HG02678 (cell line): Measurements from ENCODE around the gene CAPNS1.
"Not testable (repeated sequence)": the region's sequence is repeated elsewhere in the genome, so short reads cannot be mapped to it uniquely, and the experiment has no call there.

Source experiments
- ATAC-seq: cut with Tn5 transposase; IDR thresholded peaks from one replicate; pipeline ENCODE4 v1.9.1; 2021; ENCODE audit warnings: mild to moderate bottlenecking, moderate library complexity; ENCODE audit not compliant: unreplicated experiment

CAPNS1 gene

GRCh38 chr19:36149673-36150406 is 10.0 kb downstream of the CAPNS1 start:
- ATAC-seq, result no peak

- no peak for ATAC-seq
These were observed 10.7 kb downstream of the CAPNS1 start for GRCh38 chr19:36150586-36150985.

GRCh38 chr19:36151144-36152018 is 11.5 kb downstream of the CAPNS1 start:
- no peak for ATAC-seq

DNA sequence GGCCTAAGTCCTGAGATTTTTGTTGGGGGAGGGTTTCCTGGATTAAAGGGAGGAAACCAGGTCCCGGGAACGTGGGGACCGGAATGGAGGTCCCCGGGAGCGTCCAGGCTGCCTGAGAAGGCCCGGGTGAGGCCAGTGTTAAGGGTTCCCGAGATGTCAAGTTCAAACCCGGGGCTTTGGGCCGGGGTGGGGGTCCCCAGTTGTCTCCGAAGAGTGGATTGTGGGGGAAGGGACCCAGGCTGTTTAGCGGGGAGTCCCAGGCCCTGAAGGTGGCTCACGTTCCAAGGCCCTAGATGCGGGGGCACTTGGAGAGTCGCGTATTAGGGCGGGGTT is 12.1 kb downstream of the CAPNS1 start:
- ATAC-seq, result no peak

DNA sequence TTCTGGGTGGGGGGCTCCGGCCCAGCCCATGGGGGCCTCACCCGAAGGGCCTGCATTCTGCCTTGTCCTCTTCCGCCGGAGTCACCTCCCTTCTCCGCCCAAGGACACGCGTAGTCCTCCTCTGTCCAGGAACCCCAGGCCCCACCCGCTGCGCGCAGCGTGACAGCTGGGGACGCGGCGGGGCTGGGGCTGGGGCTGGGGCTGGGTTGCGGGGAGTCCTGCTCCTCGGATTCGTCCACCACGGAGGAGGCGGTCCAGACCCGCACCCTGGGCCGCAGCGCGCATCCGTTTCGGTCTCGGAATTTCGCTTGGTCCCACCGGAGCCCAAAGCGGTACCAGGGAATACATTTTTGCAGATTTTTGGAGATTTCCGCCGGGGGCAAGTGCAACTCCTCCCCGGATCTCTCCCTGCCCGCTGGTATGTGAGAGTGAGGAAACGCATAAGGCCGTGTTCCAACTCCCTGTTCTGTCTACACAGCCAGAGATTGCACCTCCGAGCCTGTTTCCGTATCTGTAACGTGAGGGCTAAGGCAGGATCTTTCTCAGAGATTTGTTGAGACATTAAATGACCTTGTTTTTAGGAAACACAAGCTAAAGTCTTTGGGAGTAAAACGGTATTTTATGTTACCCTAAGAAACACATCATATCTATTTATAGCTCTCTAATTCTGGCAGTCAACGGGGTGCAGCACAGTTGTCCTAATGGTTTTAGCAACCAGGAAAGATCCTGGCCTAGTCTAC is 12.7 kb downstream of the CAPNS1 start, which contains the start of gene COX7A1:
Gene COX7A1, minus strand, starts transcription at position 96 of the 740 bp plus-strand sequence. Its CDS starts 40 bp downstream, at position 56.
- no peak for ATAC-seq

DNA sequence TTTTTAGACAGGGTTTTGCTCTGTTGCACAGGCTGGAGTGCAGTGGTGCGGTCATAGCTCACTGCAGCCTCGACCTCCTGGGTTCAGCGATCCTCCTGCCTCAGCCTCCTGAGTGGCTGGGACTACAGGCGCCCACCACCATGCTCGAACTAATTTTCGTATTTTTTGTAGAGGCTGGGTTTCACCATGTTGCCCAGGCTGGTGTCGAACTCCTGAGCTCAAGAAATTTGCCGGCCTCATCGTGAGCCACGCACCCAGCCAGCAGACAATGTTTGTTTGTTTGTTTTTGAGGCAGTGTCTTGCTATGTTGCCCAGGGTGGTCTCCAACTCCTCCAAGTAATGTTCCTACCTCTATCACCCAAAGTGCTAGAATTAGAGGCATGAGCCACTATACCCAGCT is 13.3 kb downstream of the CAPNS1 start:
- ATAC-seq, result no peak

DNA sequence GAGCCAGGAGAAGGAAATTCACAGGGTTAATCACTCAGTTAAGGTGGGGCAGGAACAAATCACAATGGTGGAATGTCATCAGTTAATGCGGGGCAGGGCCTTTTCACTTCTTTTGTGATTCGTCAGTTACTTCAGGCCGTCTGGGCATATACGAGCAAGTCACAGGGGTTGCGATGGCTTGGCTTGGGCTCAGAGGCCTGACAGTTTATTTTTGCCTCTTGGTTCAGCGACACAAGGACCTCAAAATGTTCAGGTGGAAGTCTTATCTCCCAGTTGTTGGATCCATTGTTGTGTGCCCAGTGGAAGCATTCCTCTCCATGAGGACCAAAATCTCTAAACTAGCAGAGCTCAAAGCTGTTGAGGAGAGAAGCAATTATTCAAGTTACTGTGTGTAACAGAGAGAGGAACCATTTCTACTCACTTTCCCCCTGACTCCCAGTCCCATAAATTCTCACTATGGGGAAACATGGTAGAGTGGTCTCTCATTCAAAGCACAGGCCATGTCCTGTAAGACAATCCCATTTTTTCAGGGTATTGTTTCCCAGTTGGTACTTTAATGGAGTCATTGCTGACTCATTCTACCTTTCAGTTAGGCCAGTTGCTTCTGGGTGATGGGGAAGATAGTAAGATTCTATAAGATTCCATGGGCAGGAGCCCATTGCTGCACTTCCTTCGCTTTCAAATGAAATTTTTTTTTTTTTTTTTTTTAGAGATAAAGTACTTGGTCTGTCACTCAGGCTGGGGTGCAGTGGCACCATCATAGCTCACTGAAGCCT is 21.1 kb downstream of the CAPNS1 start:
- no peak for ATAC-seq

DNA sequence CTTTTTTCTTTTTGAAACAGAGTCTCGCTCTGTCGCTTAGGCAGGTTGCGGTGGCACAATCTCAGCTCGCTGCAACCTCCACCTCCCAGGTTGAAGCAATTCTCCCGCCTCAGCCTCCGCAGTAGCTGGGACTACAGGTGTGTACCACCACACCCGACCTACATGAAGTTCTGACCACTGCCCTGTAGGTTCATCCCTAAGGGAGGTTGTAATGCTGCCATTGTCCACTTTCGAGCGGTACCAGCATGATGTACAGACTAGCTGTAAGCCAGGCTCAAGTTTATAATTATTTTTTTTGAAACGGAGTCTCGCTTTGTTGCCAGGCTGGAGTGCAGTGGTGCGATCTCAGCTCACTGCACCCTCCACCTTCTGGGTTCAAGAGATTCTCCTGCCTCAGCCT is 23.9 kb downstream of the CAPNS1 start:
- ATAC-seq, result no peak

DNA sequence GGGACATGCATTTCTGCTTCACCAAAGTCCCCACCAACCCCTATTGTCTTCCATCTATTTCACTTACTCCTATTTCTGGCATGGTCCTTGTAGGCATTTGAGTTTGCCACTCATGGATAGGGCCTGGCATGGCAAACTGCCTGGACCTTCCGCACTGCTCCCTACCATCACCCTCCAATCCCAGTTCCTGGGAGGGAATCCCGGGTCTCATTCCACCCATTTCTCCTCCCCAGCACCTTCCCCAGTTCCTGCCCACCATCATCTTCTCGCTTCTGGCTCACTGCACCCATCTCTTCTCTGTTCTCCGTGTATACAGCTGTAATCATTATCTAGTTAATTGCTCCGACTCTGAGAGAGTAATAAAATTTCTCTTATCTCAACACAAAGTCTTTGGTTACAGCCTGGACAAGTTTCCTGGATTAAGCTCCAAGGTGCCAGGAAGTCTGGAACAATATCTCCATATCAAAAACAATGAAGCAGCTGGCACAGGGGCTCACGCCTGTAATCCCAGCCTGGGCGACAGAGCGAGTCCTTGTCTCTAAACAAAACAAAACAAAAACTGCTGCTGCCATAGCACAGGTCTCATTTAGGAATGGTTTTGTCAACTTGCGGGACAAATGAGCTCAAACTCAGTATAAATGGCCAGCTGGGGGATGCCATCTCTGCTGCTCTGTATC is 29.4 kb downstream of the CAPNS1 start:
- no peak for ATAC-seq

GRCh38 chr19:36172852-36173251 is 33.0 kb downstream of the CAPNS1 start:
- no peak for ATAC-seq

- not testable (repeated sequence) for ATAC-seq
These were observed 34.0 kb downstream of the CAPNS1 start for GRCh38 chr19:36173846-36174245.

DNA sequence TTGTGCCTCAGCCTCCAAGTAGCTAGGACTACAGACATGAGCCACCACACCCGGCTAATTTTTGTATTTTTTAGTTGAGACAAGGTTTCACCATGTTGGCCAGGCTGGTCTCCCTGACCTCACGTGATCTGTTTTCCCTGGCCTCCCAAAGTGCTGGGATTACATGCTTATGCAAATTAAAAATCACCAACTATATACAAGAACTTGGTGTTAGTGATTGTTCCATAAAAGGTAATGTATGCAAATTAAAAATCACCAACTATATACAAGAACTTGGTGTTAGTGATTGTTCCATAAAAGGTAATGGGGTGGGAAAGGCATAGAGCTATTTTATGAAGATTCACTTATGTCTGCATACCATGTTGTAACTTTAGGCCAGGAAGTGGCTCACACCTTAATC is 39.2 kb downstream of the CAPNS1 start:
- ATAC-seq, result not testable (repeated sequence)

DNA sequence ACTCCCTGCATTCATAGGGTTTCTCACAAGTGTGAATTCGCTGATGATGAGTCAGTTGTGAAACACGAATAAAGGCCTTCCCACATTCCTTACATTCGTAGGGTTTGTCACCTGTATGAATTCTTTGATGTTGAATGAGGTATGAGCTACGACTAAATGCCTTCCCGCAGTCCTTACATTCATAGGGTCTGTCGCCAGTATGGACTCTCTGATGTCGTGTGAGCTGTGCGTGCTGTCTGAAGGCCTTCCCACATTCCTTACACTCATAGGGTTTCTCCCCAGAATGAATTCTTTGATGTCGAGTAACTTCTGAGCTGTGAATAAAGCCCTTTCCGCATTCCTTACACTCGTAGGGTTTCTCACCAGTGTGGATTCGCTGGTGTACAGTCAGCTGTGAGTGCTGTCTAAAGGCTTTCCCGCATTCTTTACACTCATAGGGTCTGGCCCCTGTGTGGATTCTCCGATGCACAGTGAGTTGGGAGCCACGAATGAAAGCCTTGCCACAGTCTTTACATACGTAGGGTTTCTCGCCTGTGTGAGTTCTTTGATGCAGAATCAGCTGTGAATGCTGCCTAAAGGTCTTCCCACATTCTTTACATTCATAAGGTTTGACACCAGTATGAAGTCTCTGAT is 42.9 kb downstream of the CAPNS1 start:
- no peak for ATAC-seq

DNA sequence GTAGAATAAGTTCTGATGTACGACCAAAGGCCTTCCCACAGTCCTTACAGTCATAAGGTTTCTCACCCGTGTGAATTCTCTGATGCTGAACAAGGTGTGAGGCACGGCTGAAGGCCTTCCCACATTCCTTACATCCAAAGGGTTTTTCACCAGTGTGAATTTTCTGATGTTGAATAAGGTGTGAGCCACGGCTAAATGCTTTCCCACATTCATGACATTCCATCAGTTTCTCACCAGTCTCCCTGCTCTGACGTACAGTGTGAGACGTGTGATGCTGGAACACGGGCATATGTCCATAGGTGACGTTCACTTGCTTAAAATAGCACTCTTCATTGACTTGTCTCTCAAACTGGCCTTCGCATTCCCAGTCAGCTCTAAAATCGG is 43.4 kb downstream of the CAPNS1 start:
- ATAC-seq, result no peak

DNA sequence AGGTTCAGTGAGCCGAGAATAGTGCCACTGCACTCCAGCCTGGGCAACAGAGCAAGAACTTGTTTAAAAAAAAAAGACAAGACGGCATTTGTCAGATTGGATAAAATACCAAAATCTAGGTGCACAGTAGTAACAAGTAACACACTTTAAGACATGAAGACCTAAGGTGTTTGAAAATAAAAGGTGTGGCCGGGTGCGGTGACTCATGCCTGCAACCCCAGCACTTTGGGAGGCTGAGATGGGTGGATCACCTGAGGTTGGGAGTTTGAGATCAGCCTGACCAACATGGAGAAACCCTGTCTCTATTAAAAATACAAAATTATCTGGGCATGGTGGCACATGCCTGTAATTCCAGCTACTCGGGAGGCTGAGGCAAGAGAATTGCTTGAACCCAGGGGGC is 46.9 kb downstream of the CAPNS1 start:
- ATAC-seq, result not testable (repeated sequence)

GRCh38 chr19:36196249-36196648 is 56.4 kb downstream of the CAPNS1 start:
- ATAC-seq, result no peak

GRCh38 chr19:36198119-36198518 is 58.3 kb downstream of the CAPNS1 start:
- ATAC-seq, result no peak
